Stomach (tissue), 4 donors: ENCODE results near the gene DZIP1.
"Not testable (repeated sequence)": the region's sequence is repeated elsewhere in the genome, so short reads cannot be mapped to it uniquely, and the experiment has no call there.

Source experiments
- CTCF ChIP-seq, 7 experiments: fragments of 450-650 bp in 4 of 7; fragments of 200-600 bp in 3 of 7; sonication (generic) in 3 of 7; IDR thresholded peaks; one replicate each; pipeline ENCODE4 v1.5.1; 2016 to 2019; ENCODE audit warnings: antibody characterized with exemption in 7 of 7, control low read depth in 2 of 7, mild to moderate bottlenecking in 1 of 7
- POLR2A ChIP-seq, 4 donors: fragments of 450-650 bp; IDR thresholded peaks; one replicate each; pipeline ENCODE4 v1.6.1; 2016; ENCODE audit warnings: antibody characterized with exemption in 4 of 4, control low read depth in 2 of 4, mild to moderate bottlenecking in 1 of 4, moderate library complexity in 1 of 4
- POLR2AphosphoS5 ChIP-seq, 3 donors: sonication (generic); formaldehyde crosslinking; IDR thresholded peaks; one replicate each; pipeline ENCODE4 v1.6.1; 2016; ENCODE audit warnings: antibody characterized with exemption in 3 of 3

- TF ChIP-seq CTCF, POLR2A, POLR2AphosphoS5 (IDR thresholded peaks at IDR 0.05): not testable (repeated sequence)
Observed at GRCh38 chr13:95684960-95685359, 40.5 kb upstream of the DZIP1 start.
